Superior temporal gyrus (tissue), 1 donor: ENCODE results near the gene ACAA1.
A peak's percentile ranks its signal among the peaks of the same experiment; 100 is the strongest.
"Not testable (repeated sequence)": the region's sequence is repeated elsewhere in the genome, so short reads cannot be mapped to it uniquely, and the experiment has no call there.

Source experiments
- DNase-seq: peaks from one replicate; pipeline ENCODE4 v3.0.0-alpha.2; 2016; ENCODE audit errors: extremely low spot score

Gene ACAA1

DNA sequence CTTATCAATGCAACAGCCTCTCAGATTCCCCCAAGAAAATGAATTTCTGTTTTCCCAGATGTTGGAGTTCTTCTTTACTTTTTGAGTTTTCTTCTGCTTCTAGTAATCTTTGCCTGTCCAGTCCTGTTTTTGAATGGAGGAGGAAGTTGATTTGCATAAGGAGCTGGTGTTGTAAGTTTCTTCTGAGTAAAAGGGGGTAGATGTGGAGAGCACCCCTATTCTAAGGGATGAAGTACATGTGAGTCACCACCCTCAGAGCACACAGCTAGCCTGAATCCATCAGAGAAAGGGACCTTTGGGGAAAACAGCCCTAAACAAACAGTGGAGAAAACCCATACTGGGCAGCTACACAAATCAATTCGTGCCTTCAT is 34.5 kb downstream of the ACAA1 start:
- no peak for DNase-seq

DNA sequence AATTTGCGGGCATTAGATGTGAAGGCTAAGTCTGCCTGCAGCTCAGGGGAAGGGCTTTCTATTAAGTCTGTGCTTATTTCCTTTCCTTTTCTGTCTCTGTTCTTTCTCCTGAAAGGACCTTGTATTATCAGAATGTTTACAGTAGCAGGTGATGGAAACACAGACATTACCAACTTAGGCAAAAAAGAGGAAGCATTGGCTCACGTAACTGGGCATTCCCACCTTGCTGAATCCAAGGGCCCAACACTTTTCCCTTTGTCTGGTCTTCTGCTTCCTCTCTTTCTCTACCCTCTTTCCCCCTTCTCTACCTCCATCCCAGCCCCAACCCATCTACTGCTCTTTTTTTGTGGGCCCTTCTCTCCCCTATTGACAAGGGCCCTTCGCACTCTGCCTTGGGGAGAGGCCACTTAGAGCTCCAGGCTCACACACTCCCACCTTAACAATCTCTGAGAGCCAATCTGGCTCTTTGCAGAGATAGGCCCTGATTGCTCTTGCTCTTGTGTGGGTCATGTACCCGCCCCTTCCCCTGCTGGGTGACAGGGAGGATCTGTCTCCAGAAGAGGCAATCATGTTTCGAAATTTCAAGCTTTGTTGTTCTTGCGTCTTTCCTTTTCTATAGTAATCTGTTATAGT is 35.0 kb downstream of the ACAA1 start:
- DNase-seq: no peak

DNA sequence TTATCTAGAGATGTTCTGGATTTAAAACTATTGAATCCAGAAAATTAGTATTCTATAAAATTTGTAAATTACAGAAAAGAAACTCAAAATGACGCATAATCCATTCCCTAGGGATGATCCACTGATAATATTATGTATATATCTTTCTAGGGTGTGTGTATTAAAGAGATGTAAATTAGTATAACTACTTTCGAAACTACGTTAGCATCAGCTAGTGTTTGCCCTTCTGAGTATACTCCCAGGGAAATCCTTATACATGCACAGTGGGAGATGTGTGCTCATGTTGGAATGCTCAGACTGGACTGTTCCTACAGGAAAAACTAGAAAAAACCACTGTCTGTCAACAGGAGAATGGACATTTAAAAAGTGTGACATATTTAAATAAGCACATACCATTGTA is 36.4 kb downstream of the ACAA1 start:
- no peak for DNase-seq

DNA sequence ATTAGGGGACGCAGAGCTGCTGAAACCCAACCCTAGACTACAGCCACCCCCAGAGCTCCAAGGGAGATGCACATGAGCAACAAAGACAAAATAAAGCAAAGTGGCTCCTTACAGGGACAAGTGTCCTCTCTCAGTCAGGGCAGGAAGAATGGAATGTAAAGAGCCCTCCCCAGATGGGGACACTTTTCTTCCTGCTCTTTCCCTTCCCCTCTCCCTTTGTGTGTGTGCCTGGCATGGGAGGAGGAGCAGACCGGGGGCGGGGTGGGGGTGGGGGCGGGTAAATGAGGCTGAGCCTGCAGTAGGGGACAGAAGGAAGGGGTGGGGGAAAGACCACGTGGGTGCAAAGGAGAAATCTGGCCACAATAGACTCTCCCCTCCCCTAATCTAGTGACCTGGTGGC is 37.4 kb downstream of the ACAA1 start:
- no peak for DNase-seq

DNA sequence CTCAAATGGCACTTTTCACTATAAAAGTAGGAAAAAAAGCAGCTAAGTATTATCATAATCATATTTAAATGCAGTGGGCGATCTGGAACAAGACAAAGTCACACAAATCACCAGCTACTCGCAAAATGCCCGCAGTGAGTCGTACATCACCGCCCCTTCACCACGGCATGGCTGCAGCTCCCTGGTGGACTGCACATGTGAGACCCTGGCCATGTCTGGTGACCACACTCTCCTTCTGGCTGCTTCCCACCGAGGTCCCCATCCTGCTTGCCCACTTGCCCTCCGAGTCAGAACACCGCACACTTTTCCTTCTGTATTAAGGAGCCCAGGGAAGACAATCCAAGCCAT is 38.6 kb downstream of the ACAA1 start:
- DNase-seq: no peak

DNA sequence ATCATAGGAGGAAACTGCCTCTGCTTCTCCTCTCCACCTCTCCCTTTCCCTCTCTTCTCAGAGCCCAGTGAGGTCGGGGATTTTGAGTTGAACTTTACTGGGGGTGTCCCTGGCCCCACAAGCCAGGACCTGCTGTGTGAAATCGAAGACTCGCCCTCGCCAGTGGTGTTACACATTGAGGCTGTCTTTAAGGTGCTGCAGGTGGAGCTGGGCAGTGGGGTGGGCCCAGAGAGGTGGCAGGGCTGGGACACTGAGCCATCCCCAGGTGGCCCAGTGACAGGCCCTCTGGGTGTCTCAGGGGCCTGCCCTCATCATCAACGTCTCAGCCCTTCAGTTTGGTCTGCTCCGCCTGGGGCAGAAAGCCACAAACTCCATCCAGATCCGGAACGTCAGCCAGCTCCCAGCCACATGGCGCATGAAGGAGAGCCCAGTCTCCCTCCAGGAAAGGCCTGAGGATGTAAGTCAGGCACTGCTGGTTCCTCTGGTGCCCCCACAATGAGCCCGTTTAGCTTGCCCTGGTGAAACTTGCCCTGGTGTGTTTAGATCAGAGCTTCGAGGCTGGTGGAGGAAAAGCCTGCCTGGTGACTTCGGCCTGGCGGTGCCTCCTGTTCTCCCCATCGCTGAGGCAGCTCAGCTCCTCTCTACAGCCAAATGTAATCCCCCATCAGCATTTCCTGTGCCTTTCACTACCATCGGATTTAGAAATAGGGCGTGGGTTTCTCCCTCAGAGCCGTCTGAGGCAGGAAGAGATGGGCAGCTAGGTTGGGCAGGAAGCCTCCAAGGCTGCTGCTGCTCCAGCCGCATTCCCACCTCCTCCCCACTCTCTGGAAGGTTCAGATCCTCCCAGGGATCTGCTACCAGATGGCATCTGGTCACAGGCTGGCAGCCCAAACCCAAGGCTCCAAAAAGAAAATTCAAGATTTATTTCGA is 39.2 kb downstream of the ACAA1 start:
- peak; percentile 21 for DNase-seq

DNA sequence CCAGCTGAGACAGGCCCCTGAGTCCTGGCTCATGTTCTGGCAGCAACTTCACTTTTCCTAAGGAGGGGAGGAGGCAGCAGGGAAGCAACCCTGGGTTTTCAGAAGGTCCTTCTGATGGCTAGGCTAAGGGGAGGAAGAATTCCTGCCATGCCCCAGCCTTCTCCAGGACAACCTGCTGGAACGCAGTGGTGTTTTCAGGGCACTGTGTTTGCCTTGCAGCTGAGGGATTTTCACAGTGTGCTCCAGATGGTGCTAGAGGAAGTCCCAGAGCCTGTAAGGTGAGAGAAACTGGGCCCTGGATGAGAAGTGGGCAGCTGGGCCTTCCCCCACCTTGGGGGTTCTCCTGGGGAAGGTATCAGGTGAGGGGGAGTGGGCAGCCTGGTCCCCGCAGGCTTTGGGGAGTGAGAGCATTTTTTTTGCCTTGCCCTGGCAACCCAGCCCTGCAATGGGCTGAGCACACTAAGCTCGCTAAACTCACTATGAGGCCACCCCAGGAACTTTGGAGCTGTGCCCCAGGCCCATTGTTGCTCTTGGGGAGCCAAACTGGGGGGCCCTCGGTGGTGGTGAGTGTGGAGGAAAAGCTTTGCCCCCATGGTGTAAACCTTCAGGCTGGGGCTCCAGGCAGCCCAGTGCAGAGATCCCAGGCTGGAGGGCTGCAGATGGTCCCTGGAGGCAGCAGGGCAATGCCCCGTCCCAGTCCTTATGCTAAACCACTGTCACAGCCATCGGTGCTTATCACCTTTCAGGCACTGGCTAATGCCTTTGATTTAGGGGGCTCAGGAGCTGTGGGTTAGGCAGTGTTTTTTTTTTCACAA is 41.1 kb downstream of the ACAA1 start:
- DNase-seq: no peak

DNA sequence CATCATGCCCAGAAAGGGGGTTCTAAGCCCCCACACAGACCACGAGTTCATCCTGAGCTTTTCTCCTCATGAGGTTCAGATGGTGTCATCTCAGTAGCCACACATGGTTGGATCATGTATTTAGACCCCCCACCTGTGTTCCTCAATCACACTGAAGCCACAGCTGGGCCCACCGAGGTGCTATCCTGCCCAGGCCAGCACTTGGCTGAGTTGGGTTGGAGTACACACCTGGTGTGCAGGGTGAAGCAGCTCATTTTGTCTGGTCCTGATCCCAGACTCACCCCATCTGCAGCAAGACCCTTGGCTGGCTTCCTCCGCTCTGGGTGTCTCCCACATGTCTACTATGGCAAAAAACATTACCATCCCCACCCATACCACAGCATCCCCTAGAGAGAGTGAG is 41.9 kb downstream of the ACAA1 start:
- DNase-seq: no peak

DNA sequence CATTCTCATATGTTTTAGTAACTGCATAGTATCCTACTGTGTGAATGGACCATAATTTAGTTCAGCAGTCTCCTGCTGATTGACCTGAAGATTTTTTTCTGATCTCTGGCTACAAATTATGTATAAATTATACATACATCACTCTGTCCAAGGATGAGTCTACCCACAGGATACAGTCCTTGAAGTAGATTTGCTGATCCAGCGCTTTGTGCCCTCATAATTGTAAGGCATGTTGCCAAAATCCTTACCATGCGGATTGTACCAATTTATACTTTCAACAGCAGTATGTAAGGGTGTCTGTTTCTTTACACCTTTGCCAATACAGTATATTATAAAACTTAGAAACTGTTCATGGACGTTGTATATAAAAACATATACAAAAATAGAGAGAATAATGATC is 46.5 kb downstream of the ACAA1 start:
- DNase-seq: no peak

DNA sequence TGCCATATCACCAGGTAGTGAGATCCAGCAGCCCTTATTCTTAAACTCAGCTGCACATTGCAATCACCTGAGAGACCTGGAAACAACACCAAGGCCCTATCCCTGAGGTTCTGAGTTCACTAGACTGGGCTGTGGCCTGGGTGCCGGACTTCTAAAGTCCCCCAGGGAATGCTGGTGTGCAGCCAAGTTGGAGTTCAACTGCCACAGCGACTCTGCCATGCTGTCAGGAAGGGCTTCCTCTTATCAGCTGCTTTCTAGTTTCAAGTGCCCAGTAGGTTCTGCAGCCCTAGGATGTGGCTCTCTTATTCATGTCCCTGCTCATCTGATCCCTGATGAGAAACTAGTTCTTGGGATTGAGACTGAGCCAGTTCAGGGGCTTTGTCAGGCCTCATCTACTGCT is 47.8 kb downstream of the ACAA1 start:
- DNase-seq: no peak

DNA sequence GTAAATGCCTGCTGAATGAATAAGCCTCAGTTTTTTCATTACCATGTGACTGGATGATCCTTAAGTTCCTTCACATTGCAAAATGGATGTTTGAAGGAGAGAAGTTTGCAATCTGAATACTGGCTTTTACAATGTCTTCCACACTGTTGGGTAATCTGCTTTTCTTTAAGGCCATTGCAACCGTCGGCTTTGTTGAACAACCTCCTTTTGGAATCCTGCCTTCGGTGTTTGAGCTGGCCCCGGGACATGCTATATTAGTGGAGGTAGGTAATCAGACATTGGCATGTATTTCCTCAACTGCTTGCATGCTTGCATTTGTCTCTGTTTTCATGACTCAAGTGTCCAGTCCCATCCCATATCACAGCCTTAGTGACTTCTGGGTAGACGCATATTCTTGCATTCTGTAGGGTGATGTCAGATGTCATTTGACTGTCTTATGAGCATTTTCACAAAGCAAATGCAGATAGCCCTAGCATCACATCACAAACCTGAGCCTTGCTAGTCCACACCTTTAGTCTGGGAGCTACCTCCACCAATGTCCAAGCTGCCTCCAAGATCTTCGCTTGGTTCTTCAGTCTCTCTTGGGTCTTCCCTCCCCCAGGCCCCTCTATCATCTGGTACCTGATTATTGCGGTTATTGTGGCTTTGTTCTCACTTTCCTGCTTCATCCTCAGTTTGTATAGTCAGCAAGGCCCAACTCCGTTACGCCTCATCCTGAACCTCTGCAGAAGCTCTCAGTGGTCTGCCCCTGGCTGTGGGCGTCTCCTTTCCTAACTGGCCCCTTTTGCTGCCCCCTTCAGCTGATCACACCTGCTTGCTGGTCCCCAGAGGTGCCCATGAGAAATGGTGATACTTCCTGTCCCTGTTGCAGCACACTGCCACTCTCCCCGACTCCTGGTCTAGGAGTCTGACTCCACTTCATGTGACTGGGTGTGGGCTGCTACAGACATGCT is 48.5 kb downstream of the ACAA1 start:
- no peak for DNase-seq

DNA sequence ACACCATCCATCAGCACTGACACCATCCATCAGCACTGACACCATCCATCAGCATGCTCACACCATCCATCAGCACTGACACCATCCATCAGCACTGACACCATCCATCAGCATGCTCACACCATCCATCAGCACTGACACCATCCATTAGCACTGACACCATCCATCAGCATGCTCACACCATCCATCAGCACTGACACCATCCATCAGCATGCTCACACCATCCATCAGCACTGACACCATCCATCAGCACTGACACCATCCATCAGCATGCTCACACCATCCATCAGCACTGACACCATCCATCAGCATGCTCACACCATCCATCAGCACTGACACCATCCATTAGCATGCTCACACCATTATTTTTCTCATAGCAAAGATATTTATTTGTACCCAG is 49.6 kb downstream of the ACAA1 start:
- not testable (repeated sequence) for DNase-seq

DNA sequence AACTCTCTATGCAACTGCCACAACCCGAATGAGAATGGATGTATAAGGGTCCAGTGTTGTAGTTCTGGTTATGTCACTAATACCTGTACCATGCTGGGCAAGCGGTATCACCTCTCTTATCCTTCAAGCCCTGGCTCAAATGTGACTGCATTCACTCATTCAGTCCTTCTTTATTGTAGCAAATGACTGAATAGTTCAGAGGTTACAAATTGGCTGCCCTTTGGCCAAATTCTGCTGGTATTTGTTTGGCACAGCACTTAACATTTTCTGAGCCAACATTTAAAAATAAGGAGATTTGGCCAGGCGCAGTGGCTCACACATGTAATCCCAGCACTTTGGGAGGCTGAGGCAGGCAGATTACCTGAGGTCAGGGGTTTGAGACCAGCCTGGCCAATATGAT is 50.4 kb downstream of the ACAA1 start:
- DNase-seq: no peak

DNA sequence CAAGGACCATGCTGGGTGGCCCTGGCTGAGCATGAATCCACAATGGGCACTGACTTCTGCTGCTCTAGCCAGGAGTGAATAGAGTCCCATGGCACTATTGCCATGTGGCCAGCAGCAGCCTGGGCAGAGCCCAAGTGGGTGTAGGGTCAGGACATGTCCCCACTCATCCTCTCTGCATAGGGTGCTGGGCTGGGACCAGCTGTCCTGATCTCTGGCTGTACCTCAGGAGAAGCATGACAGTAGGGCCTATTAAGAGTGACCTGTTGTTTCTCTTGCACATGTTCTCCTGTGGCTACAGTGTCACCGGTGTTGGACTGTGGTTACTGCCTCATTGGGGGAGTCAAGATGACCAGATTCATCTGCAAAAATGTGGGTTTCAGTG is 51.0 kb downstream of the ACAA1 start:
- DNase-seq: no peak

DNA sequence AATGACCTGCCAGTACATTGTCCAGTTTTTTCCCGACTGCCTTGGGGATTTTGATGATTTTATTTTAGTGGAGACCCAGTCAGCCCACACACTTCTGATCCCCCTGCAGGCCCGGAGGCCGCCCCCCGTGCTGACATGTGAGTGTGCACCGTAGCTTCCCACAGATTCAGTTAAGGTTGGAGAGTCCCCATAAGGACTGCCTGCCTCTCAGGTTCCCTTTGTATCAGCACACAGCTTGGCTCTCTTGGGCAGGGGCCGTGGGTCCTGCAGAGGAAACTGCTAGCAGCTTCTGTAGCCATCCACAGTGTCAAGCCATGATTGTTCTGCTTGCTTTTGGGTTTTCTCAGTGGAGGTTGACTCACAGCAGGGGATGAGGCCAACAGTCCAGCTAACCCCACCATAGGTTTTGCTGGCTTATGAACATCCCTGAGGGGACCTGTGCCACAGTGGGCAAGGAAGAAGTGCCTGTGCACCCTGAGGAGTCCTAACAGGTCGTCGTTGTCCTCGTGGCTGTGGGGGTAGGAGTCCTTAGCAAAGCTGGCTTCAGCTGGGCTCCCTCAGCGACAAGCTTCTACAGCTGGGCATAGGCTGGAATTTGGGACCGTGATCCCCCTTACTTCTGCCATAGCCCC is 51.5 kb downstream of the ACAA1 start:
- no peak for DNase-seq

DNA sequence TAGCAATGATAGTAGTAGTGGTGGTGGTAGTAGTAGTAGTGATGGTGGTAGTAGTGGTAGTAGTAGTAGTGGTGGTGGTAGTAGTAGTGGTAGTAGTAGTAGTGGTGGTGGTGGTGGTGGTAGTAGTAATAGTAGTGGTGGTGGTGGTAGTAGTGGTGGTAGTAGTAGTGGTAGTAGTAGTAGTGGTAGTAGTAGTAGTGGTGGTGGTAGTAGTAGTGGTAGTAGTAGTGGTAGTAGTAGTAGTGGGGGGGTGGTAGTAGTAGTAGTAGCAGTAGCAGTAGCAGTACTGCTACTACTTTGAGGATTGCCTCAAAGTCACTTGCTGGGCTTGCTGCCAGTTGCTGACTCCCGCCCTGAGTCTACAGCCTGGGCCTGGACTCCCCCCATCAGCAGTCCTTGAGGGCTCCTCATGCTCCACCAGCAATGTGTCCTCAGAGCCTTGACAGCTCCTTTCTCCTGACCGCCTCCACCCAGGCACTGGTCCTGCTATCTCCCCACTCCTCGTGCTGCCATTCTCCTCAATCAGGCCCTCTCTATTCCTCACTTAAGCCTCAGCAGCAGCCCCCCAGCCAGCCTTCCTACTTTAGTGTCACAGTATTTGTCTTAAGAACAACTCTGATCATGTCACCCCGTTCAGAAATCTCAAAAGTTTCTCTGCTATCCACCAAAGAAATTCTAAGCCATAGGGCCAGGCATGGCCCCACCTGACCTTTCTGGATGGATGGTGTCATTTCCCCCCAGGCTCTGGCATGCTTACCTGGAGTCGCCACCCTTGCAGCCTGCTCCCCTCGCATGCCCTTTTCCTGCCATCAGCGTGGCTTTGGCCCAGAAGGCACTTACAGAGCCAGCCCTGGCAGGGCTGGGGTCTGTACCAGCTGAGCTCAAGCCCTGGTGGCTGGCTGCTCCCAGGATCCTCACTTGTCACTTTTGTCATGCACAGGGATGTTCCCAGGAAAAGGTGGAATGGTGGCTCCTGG is 52.3 kb downstream of the ACAA1 start:
- DNase-seq: no peak

DNA sequence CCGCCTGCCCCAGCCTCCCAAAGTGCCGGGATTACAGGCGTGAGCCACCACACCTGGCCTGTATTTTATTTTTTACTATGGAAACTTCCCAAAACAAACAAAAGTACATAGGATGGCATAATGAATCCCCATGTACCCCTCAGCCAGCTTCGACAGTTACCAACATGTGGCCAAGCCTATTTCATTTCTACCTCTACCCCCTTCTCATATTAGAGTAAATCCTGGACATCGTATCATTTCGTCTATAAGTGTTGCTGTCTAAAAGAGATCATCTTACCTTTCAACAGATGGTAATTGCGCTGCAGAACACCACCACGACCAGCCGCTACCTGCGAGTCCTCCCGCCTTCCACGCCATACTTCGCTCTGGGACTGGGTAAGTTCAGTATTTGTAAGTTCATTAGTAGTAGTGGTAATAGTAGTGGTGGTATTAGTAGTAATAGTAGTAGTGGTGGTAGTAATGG is 53.0 kb downstream of the ACAA1 start:
- no peak for DNase-seq

DNA sequence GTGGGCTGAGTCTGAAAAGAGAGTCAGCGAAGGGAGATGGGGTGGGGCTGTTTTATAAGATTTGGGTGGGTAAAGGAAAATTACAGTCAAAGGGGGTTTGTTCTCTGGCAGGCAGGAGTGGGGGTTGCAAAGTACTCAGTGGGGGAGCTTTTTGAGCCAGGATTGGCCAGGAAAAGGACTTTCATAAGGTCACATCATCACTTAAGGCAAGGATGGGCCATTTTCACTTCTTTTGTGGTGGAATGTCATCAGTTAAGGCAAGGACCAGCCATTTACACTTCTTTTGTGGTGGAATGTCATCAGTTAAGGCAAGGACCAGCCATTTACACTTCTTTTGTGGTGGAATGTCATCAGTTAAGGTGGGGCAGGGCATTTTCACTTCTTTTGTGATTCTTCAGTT is 53.7 kb downstream of the ACAA1 start:
- not testable (repeated sequence) for DNase-seq

DNA sequence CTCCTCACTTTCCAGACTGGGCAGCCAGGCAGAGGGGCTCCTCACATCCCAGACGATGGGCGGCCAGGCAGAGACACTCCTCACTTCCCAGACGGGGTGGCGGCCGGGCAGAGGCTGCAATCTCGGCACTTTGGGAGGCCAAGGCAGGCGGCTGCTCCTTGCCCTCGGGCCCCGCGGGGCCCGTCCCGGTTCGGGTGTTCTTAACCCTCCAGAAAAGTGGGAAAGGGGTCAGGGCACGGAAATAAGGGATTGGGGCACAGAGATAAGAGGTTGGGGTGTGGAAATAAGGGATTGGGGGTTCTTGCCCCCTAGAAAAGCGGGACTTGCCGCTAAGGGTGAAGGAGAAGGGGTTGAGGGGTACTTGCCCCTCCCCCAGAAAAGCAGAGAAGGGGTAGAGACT is 54.6 kb downstream of the ACAA1 start:
- DNase-seq: not testable (repeated sequence)

DNA sequence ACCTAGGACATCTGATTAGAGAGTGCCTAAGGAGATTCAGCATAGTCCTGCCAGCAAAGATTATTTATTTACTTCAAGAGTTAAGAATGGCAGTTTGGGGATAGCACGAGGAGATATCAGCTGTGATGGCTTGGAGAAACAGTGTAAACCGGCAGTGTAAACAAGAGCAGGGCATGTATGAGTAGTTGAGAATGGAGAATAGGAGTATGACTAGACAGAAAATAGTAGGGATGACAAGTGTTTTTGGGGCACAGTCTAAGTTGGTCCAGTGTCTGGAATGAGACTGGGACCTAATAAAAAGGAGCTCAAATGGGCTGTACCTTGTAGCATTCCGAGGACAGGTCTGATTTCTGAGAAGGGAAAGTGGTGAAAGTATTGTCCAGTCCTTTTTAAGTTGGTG is 59.9 kb downstream of the ACAA1 start:
- DNase-seq: not testable (repeated sequence)
